GM12878 (cell line): Measurements from ENCODE around the gene RUVBL2. TPM values are rescaled to one million over a fixed set of nuclear protein-coding genes. Genes with fewer than 3 reads are reported as not detected.

Source experiments
- ATAC-seq: fragments of 200-7000 bp; cut with Tn5 transposase; 3 replicates; pipeline ENCODE4 v1.9.1; 2020; ENCODE audit warnings: mild to moderate bottlenecking, moderate library complexity
- BruUV-seq: library from RNA; stranded (reverse); fragments of 400-500 nt; replicated peaks from 2 replicates; lab custom pipeline; 2021; lab: Mats Ljungman, UMichigan
- CTCF ChIA-PET: fragments of 300-600 bp; sonication (Branson Sonifier 250); formaldehyde crosslinking; extraction: SDS; loops from one replicate; lab custom pipeline; 2021; ENCODE audit warnings: inconsistent platforms; lab: Yijun Ruan, JAX
- POLR2A ChIA-PET: fragments of 350-600 bp; formaldehyde crosslinking; extraction: SDS; loops from one replicate; lab custom pipeline; 2021; ENCODE audit warnings: inconsistent platforms; lab: Charles Lee
- RAD21 ChIA-PET: fragments of 300-600 bp; sonication (Branson Sonifier 250); formaldehyde crosslinking; loops from one replicate; lab custom pipeline; 2023; ENCODE audit warnings: antibody characterized with exemption; ENCODE audit not compliant: unreplicated experiment; lab: Charles Lee
- SMC1A ChIA-PET: fragments of 300-600 bp; sonication (Branson Sonifier 250); formaldehyde crosslinking; loops from one replicate; lab custom pipeline; 2023; ENCODE audit not compliant: unreplicated experiment, uncharacterized antibody; lab: Charles Lee
- DNase-seq: peaks from one replicate; pipeline ENCODE4 v3.0.0-alpha.2; 2011; ENCODE audit warnings: low read depth, low spot score
- FAIRE-seq: peaks from 3 replicates; lab custom pipeline; 2011; peaks lifted over from hg19 to GRCh38; lab: Jason Lieb, UNC
- H2AFZ ChIP-seq: 2 replicates; pipeline ENCODE4 v1.6.0; 2011; ENCODE audit warnings: low read depth, low read length, control low read depth; ENCODE audit not compliant: control insufficient read depth
- H3K27ac ChIP-seq: 2 replicates; pipeline ENCODE4 v1.5.1; 2011; ENCODE audit warnings: control low read depth; ENCODE audit not compliant: control insufficient read depth, insufficient read depth
- H3K27me3 ChIP-seq, 2 experiments: replicated peaks in 1 of 2; 2 replicates each; pipeline versions ENCODE4 v1.6.0 to v1.6.1; 2011; ENCODE audit warnings: low read length in 1 of 2; ENCODE audit not compliant: control insufficient read depth in 2 of 2, insufficient read depth in 2 of 2
- H3K36me3 ChIP-seq, 2 experiments: 2 replicates each; pipeline ENCODE4 v1.5.1; 2011; ENCODE audit warnings: low read length in 1 of 2; ENCODE audit not compliant: control insufficient read depth in 2 of 2, insufficient read depth in 2 of 2
- H3K4me1 ChIP-seq: 2 replicates; pipeline ENCODE4 v1.6.1; 2011; ENCODE audit warnings: mild to moderate bottlenecking, low read length, moderate library complexity, mixed read lengths; ENCODE audit not compliant: control insufficient read depth, insufficient read depth
- H3K4me2 ChIP-seq: 2 replicates; pipeline ENCODE4 v1.6.0; 2011; ENCODE audit warnings: control low read depth; ENCODE audit not compliant: control insufficient read depth, insufficient read depth
- H3K4me3 ChIP-seq: fragments of 200-600 bp; sonication (generic); 2 replicates; pipeline ENCODE4 v1.5.1; 2016
- H3K79me2 ChIP-seq: 2 replicates; pipeline ENCODE4 v1.6.0; 2011; ENCODE audit warnings: low read length; ENCODE audit not compliant: control insufficient read depth, insufficient read depth
- H3K9ac ChIP-seq: 2 replicates; pipeline ENCODE4 v1.8.0; 2011; ENCODE audit warnings: low read length, control low read depth, mixed read lengths; ENCODE audit not compliant: control insufficient read depth, insufficient read depth
- H3K9me3 ChIP-seq: replicated peaks from 3 replicates; pipeline ENCODE4 v1.5.1; 2011; ENCODE audit warnings: mild to moderate bottlenecking, low read length; ENCODE audit not compliant: control insufficient read depth, insufficient read depth
- H4K20me1 ChIP-seq: 2 replicates; pipeline ENCODE4 v1.6.0; 2011; ENCODE audit not compliant: control insufficient read depth, insufficient read depth
- CHD2 ChIP-seq: IDR thresholded peaks from 2 replicates; pipeline ENCODE4 v1.6.1; 2011; ENCODE audit warnings: low read depth, low read length, improper control_type of control experiment, borderline replicate concordance
- JUND ChIP-seq: IDR thresholded peaks from 2 replicates; pipeline ENCODE4 v1.6.1; 2012; ENCODE audit warnings: low read depth, mild to moderate bottlenecking, low read length, improper control_type of control experiment, moderate library complexity
- NFIC ChIP-seq: IDR thresholded peaks from 2 replicates; pipeline ENCODE4 v1.6.1; 2012; ENCODE audit warnings: low read depth, mild to moderate bottlenecking, inconsistent platforms, low read length, moderate library complexity
- SMC3 ChIP-seq: IDR thresholded peaks from 2 replicates; pipeline ENCODE4 v1.6.1; 2011; ENCODE audit warnings: low read length, improper control_type of control experiment, borderline replicate concordance
- TCF12 ChIP-seq: IDR thresholded peaks from 2 replicates; pipeline ENCODE4 v1.6.1; 2011; ENCODE audit warnings: low read depth, mild to moderate bottlenecking, low read length
- WGBS: methylation state at CpG from one replicate; pipeline ENCODE4 v1.1.6; 2016; ENCODE audit warnings: low lambda C conversion rate; ENCODE audit not compliant: insufficient replicate concordance, insufficient coverage; ENCODE audit errors: missing lambda C conversion rate; 5-methylcytosine and 5-hydroxymethylcytosine counted together
- in situ Hi-C: fragments of 300-500 bp; cut with MboI; formaldehyde crosslinking; loops from 9 replicates; pipeline ENCODE4 v1.14.3; 2018; ENCODE audit warnings: mixed read lengths
- intact Hi-C: fragments of 100-400 bp; cut with micrococcal nuclease; formaldehyde crosslinking; loops from one replicate; pipeline ENCODE4 v1.14.2; 2022; ENCODE audit not compliant: unreplicated experiment
- polyA plus RNA-seq, 11 experiments: library from polyadenylated mRNA; depleted of rRNA in 4 of 11; unstranded in 6 of 11; stranded (reverse) in 5 of 11; fragments of >200 nt; fragmentation: Nextera tagmentation in 4 of 11; fragmentation: Illumina TruSeq in 1 of 11; extraction: Ambion mirVana in 4 of 11; extraction: Trizol in 1 of 11; gene quantifications; 1 replicate in 1 of 11; 2 replicates in 10 of 11; pipeline versions ENCODE4 v1.2.1 to v1.2.3, GENCODE V29; 2011 to 2016; ENCODE audit warnings: inconsistent platforms in 2 of 11, missing spikeins in 2 of 11, low read depth in 1 of 11
- total RNA-seq, 4 experiments: library from RNA; depleted of rRNA in 3 of 4; stranded (reverse); fragments of >200 nt in 3 of 4; fragmentation: Illumina TruSeq in 1 of 4; extraction: Trizol in 1 of 4; gene quantifications; 2 replicates each; pipeline versions ENCODE4 v1.2.1 to v1.2.3, GENCODE V29; 2013 to 2021
- TF ChIP-seq, protein P1 (sequence below), 3 experiments: IDR thresholded peaks in 2 of 3; conservative IDR thresholded peaks in 1 of 3; 2 replicates each; pipeline ENCODE4 v1.5.1; 2011; ENCODE audit warnings: low read depth in 3 of 3, low read length in 3 of 3, mild to moderate bottlenecking in 3 of 3, control low read depth in 2 of 3, moderate library complexity in 2 of 3, inconsistent platforms in 1 of 3, mixed read lengths in 1 of 3; ENCODE audit not compliant: control insufficient read depth in 2 of 3, insufficient read depth in 1 of 3; ENCODE audit errors: extremely low read depth in 1 of 3

The RUVBL2 gene
- total and polyA plus RNA-seq, 10 of the 15 experiments (the other 5 are each of a cell fraction or from before 2014, with no cell fraction given) = 33.8 to 224 (median 125) TPM

GRCh38 chr19:49010453-49010852 is 16.8 kb downstream of the RUVBL2 start:
- H2AFZ ChIP-seq = no peak overlapping the region
- 87% methylated on average over 18 of the region's 18 CpGs for WGBS
- CTCF ChIA-PET = no interaction called here
- RAD21 ChIA-PET = no interaction called here
- SMC1A ChIA-PET = no interaction called here
- no peaks in the 10 kb centered on the region for H3K4me1 ChIP-seq
- DNase-seq (no peak), ATAC-seq (no peak), FAIRE-seq (no peak)
- in situ Hi-C loops = no loop called here
- intact Hi-C loops = no loop called here
- no peaks in the 10 kb centered on the region for H3K79me2 ChIP-seq
- H3K27me3 ChIP-seq = no peaks in the 10 kb centered on the region
- TF ChIP-seq CHD2 = no peak
- no peak for TF ChIP-seq TCF12
- TF ChIP-seq SMC3 = no peak
- no peak for TF ChIP-seq JUND
- no peak for TF ChIP-seq NFIC
- H4K20me1 ChIP-seq = no peaks in the 10 kb centered on the region
- H3K4me3 ChIP-seq = no peak overlapping the region
- H3K36me3 ChIP-seq = peaks cover 14 to 25% of the 10 kb centered on the region in 2 experiments
- no peak overlapping the region for H3K27ac ChIP-seq
- H3K9ac ChIP-seq = no peak overlapping the region
- BruUV-seq = no TSS peak
- H3K9me3 ChIP-seq = no peaks in the 10 kb centered on the region
- POLR2A ChIA-PET = no interaction called here
- H3K4me2 ChIP-seq = no peak overlapping the region

DNA sequence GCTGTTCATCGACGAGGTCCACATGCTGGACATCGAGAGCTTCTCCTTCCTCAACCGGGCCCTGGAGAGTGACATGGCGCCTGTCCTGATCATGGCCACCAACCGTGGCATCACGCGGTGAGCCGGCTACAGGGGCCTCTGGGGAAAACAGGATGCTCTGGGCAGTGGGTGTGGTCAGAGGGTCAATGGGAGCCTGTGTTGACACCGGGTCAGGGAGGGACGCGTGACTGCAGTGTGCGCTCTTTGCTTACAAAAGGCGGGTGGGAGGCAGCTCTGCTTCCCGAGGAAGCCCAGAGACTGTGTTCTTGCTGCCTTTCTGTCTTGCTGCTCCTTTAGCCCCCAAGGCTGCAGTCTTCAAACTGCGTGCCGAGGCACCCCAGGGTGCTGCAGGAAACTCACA is 17.5 kb downstream of the RUVBL2 start:
- H3K9ac ChIP-seq = no peak overlapping the region
- H3K27ac ChIP-seq = no peak overlapping the region
- RAD21 ChIA-PET = no interaction called here
- no peak overlapping the region for H3K4me3 ChIP-seq
- SMC1A ChIA-PET = no interaction called here
- in situ Hi-C loops (no loop called here), intact Hi-C loops (no loop called here)
- DNase-seq (no peak), FAIRE-seq (no peak), ATAC-seq (no peak)
- WGBS = 92% methylated on average over 17 of the region's 17 CpGs
- CTCF ChIA-PET = no interaction called here
- POLR2A ChIA-PET = interaction anchor here (1.0 kb wide), 1 partner anchor 47 kb away, joined by 3 read pairs; no protein-coding TSS in a partner anchor
- no peaks in the 10 kb centered on the region for H3K27me3 ChIP-seq
- TF ChIP-seq, protein P1, sequence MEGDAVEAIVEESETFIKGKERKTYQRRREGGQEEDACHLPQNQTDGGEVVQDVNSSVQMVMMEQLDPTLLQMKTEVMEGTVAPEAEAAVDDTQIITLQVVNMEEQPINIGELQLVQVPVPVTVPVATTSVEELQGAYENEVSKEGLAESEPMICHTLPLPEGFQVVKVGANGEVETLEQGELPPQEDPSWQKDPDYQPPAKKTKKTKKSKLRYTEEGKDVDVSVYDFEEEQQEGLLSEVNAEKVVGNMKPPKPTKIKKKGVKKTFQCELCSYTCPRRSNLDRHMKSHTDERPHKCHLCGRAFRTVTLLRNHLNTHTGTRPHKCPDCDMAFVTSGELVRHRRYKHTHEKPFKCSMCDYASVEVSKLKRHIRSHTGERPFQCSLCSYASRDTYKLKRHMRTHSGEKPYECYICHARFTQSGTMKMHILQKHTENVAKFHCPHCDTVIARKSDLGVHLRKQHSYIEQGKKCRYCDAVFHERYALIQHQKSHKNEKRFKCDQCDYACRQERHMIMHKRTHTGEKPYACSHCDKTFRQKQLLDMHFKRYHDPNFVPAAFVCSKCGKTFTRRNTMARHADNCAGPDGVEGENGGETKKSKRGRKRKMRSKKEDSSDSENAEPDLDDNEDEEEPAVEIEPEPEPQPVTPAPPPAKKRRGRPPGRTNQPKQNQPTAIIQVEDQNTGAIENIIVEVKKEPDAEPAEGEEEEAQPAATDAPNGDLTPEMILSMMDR (IDR thresholded peaks at IDR 0.05 in 2 of 3, conservative IDR thresholded peaks at IDR 0.05 in 1 of 3; ENCODE audit: control insufficient read depth in 2 of 3, extremely low read depth in 1 of 3, insufficient read depth in 1 of 3, low read depth in 3 of 3, low read length in 3 of 3) = no peak
- H3K79me2 ChIP-seq = no peaks in the 10 kb centered on the region
- H3K36me3 ChIP-seq = peaks cover 14 to 22% of the 10 kb centered on the region in 2 experiments
- no peaks in the 10 kb centered on the region for H3K4me1 ChIP-seq
- H2AFZ ChIP-seq = no peak overlapping the region
- no peak overlapping the region for H3K4me2 ChIP-seq
- BruUV-seq = no TSS peak
- no peaks in the 10 kb centered on the region for H3K9me3 ChIP-seq
- no peaks in the 10 kb centered on the region for H4K20me1 ChIP-seq
